ENCODE results near the gene KRT2.

KRT2 gene

DNA sequence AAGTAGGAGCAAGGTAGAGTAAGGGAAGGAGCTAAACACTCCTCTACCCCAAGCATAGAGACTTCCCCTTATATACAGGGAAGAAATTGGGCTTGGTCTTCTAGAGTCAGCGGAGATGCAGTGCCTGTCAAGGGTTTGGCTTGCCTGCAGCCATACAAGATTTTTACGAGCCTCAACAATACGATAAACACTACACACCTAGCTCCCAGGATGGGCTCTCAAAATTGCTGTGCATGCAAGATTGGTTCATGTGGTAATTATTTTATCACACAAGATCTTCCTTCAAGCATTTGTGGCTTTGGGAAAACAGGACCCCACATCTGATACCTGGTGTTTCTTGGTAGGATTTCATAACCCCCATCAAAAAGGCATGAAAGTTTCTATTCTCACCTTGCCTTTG is 28.4 kb upstream of the KRT2 start, which contains the start of gene KRT1:
Gene KRT1, minus strand, starts transcription at position 45 of the 400 bp plus-strand sequence. CDS start 59 bp downstream, outside the sequence.
- H3K27me3 ChIP-seq: peaks cover 0 to 18% of the 10 kb centered on the region in 2 donors
- TF ChIP-seq, protein P1, sequence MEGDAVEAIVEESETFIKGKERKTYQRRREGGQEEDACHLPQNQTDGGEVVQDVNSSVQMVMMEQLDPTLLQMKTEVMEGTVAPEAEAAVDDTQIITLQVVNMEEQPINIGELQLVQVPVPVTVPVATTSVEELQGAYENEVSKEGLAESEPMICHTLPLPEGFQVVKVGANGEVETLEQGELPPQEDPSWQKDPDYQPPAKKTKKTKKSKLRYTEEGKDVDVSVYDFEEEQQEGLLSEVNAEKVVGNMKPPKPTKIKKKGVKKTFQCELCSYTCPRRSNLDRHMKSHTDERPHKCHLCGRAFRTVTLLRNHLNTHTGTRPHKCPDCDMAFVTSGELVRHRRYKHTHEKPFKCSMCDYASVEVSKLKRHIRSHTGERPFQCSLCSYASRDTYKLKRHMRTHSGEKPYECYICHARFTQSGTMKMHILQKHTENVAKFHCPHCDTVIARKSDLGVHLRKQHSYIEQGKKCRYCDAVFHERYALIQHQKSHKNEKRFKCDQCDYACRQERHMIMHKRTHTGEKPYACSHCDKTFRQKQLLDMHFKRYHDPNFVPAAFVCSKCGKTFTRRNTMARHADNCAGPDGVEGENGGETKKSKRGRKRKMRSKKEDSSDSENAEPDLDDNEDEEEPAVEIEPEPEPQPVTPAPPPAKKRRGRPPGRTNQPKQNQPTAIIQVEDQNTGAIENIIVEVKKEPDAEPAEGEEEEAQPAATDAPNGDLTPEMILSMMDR (IDR thresholded peaks at IDR 0.05): no peak

DNA sequence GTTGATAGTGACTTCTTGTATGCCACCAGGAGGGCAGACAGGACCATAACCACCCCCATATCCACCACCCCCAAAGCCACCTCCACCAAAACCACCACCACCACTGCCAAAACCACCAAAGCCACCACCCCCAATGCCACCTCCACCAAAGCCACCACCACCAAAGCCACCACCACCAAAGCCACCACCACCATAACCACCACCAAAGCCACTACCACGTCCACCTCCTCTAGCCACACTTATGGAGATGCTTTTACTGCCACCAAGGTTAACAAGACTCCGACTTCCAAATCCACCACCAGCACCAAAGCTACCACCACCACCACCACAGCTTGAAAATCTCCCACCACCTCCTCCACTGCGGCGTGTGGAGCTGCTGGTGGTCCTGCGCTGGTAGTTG is 27.9 kb upstream of the KRT2 start:
- no peaks in the 10 kb centered on the region for H3K4me1 ChIP-seq
- intact Hi-C loops (cut with DNase I; ENCODE audit: low total_unique reads): loop anchor here (1.0 kb wide), 1 partner anchor 29 kb away; no protein-coding TSS in a partner anchor
- no peak overlapping the region for H3K4me3 ChIP-seq
- no peak for DNase-seq
- TF ChIP-seq, protein P1 (IDR thresholded peaks at IDR 0.05): no peak
- no peaks in the 10 kb centered on the region for H3K36me3 ChIP-seq
- H3K27ac ChIP-seq: no peak overlapping the region
- H3K9me3 ChIP-seq: no peaks in the 10 kb centered on the region
- peaks cover 0 to 20% of the 10 kb centered on the region in 2 donors for H3K27me3 ChIP-seq

More for the DNA sequence above, 28.4 kb upstream of the KRT2 start, which contains the start of gene KRT1:
- DNase-seq: no peak
- Histone ChIP-seq H3K4me1 (no peaks in the 10 kb centered on the region), H3K27ac (no peak within 1 kb of the TSS), H3K4me3 (no peak within 1 kb of the TSS), H3K36me3 (no peaks in the 10 kb centered on the region), H3K9me3 (no peaks in the 10 kb centered on the region)
- intact Hi-C loops (cut with DNase I; ENCODE audit: low total_unique reads): no loop called here

DNA sequence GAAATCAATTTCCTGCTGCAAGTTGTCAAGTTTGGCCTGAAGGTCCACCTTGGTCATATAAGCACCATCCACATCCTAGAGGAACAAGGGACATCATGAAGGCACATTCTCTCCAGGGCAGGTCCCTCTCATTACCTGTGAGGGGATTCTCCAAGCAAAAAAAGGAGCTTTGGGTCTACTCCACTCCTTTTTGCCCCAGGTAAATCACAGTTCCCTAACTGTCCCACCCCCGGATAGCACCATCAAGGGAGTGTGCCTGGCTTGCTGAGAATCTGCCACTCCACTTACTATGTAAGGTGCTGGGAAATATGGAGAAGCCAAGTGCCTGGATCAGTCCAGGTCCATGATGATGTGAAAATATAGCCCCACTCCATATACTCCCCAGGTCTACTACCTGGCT is 25.7 kb upstream of the KRT2 start:
- intact Hi-C loops (cut with DNase I; ENCODE audit: low total_unique reads): no loop called here
- H3K27me3 ChIP-seq: peaks cover 0 to 19% of the 10 kb centered on the region in 2 donors
- TF ChIP-seq, protein P1 (IDR thresholded peaks at IDR 0.05): no peak
- DNase-seq: no peak
- H3K4me3 ChIP-seq: no peak overlapping the region
- H3K9me3 ChIP-seq: no peaks in the 10 kb centered on the region
- no peaks in the 10 kb centered on the region for H3K4me1 ChIP-seq
- no peak overlapping the region for H3K27ac ChIP-seq
- no peaks in the 10 kb centered on the region for H3K36me3 ChIP-seq

DNA sequence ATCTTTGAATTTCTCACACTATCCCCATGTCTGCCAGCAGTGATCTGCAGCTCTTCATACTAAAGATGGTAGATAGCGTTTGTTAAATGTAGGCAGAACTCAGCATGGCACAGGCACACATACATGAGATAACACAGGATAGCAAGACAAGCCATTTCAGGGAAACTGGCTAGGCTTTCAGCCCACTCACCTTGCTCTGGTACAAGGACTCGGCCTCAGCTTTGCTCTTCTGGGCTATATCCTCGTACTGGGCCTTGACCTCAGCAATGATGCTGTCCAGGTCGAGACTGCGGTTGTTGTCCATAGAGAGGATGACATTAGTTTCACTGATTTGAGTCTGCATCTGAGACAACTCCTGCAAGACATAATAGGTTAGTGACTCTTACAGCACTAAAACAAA is 25.1 kb upstream of the KRT2 start:
- TF ChIP-seq, protein P1 (IDR thresholded peaks at IDR 0.05): no peak
- intact Hi-C loops (cut with DNase I; ENCODE audit: low total_unique reads): no loop called here
- no peaks in the 10 kb centered on the region for H3K36me3 ChIP-seq
- no peak for DNase-seq
- H3K27ac ChIP-seq: no peak overlapping the region
- no peak overlapping the region for H3K4me3 ChIP-seq
- H3K27me3 ChIP-seq: peaks cover 0 to 19% of the 10 kb centered on the region in 2 donors
- H3K9me3 ChIP-seq: no peaks in the 10 kb centered on the region
- H3K4me1 ChIP-seq: no peaks in the 10 kb centered on the region

DNA sequence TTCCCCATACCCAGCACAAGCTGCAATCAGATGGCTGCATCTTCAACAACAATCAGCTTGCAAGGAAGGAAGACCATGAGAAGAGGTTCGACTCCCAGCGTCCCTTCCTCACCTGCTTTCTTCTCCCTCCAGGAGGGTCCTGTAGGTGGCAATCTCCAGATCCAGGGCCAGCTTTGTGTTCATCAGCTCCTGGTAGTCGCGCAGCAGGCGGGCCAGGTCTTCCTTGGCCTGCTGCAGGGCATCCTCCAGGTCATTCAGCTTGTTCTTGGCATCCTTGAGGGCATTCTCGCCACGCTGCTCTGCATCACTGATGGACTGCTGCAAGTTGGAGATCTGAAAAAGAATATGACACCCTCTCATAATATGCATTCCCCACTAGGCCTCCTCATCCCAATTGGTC is 24.2 kb upstream of the KRT2 start:
- no peak overlapping the region for H3K27ac ChIP-seq
- intact Hi-C loops (cut with DNase I; ENCODE audit: low total_unique reads): no loop called here
- no peaks in the 10 kb centered on the region for H3K9me3 ChIP-seq
- TF ChIP-seq, protein P1 (IDR thresholded peaks at IDR 0.05): no peak
- peaks cover 0 to 19% of the 10 kb centered on the region in 2 donors for H3K27me3 ChIP-seq
- no peaks in the 10 kb centered on the region for H3K4me1 ChIP-seq
- no peak for DNase-seq
- H3K36me3 ChIP-seq: no peaks in the 10 kb centered on the region
- no peak overlapping the region for H3K4me3 ChIP-seq

DNA sequence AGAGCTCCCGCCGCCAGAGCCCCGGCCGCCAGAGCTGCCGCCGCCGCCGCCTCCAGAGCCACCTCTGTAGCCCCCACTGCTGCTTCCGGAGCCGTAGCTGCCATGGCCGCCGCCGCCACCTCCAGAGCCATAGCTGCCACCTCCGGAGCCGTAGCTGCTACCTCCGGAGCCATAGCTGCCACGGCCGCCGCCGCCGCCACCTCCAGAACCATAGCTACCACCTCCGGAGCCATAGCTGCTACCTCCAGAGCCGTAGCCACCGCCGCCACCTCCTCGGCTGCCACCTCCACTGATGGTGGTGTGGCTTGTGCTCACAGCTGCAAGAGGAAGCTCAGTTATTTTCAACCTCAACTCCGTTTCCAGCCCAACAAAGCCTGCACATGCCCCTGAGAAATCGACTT is 23.3 kb upstream of the KRT2 start:
- Histone ChIP-seq H3K4me3 (no peak overlapping the region), H3K27me3 (peaks cover 0 to 19% of the 10 kb centered on the region in 2 donors), H3K27ac (no peak overlapping the region), H3K9me3 (no peaks in the 10 kb centered on the region), H3K36me3 (no peaks in the 10 kb centered on the region), H3K4me1 (no peaks in the 10 kb centered on the region)
- TF ChIP-seq, protein P1 (IDR thresholded peaks at IDR 0.05): no peak
- intact Hi-C loops (cut with DNase I; ENCODE audit: low total_unique reads): no loop called here
- DNase-seq: no peak

All from tibial artery (tissue), 4 donors.